HG02943 (cell line): ENCODE measurements around the gene SH3BP1.
"Not testable (repeated sequence)": the region's sequence is repeated elsewhere in the genome, so short reads cannot be mapped to it uniquely, and the experiment has no call there.

Source experiments
- ATAC-seq: cut with Tn5 transposase; IDR thresholded peaks from one replicate; pipeline ENCODE4 v1.9.1; 2021; ENCODE audit warnings: mild to moderate bottlenecking, low read depth, moderate library complexity; ENCODE audit not compliant: unreplicated experiment

Gene SH3BP1

GRCh38 chr22:37675930-37676735 lies 36.7 kb downstream of the SH3BP1 start:
- no peak for ATAC-seq

GRCh38 chr22:37676736-37677492 lies 37.4 kb downstream of the SH3BP1 start:
- ATAC-seq = peak; percentile 46

GRCh38 chr22:37677493-37677974 lies 38.1 kb downstream of the SH3BP1 start:
- no peak for ATAC-seq

- no peak for ATAC-seq
Observed at GRCh38 chr22:37678372-37678771, 38.9 kb downstream of the SH3BP1 start.

GRCh38 chr22:37679670-37680069 lies 40.2 kb downstream of the SH3BP1 start:
- ATAC-seq = no peak

- ATAC-seq = no peak
Observed at GRCh38 chr22:37680191-37680851, 40.9 kb downstream of the SH3BP1 start.

GRCh38 chr22:37681001-37681424 lies 41.5 kb downstream of the SH3BP1 start:
- no peak for ATAC-seq

GRCh38 chr22:37681556-37682049 lies 42.1 kb downstream of the SH3BP1 start:
- ATAC-seq = no peak

GRCh38 chr22:37684803-37685615 lies 45.5 kb downstream of the SH3BP1 start:
- no peak for ATAC-seq

GRCh38 chr22:37686002-37686982 lies 46.8 kb downstream of the SH3BP1 start, which contains the start of gene NOL12:
Gene NOL12 (plus strand): TSS chr22:37686343. CDS start chr22:37686393, 50 bp downstream.
- no peak for ATAC-seq

GRCh38 chr22:37690407-37690806 lies 50.9 kb downstream of the SH3BP1 start:
- ATAC-seq = no peak

GRCh38 chr22:37690901-37691504 lies 51.5 kb downstream of the SH3BP1 start:
- ATAC-seq = no peak

- ATAC-seq = no peak
Observed at GRCh38 chr22:37692627-37693285, 53.3 kb downstream of the SH3BP1 start.

- not testable (repeated sequence) for ATAC-seq
Observed at GRCh38 chr22:37694131-37694530, 54.7 kb downstream of the SH3BP1 start.

- not testable (repeated sequence) for ATAC-seq
Observed at GRCh38 chr22:37696260-37696656, 56.8 kb downstream of the SH3BP1 start.

- ATAC-seq = peak; percentile 60
Observed at GRCh38 chr22:37696657-37697537, 57.4 kb downstream of the SH3BP1 start, which contains the start of gene TRIOBP. Gene TRIOBP (plus strand): TSS chr22:37697048. CDS start chr22:37701366, 4,318 bp downstream.

GRCh38 chr22:37697538-37697835 lies 58.0 kb downstream of the SH3BP1 start:
- no peak for ATAC-seq
